CD4-positive, alpha-beta memory T cell (primary cell): ENCODE results near the gene COL27A1. TPM values are rescaled to one million over a fixed set of nuclear protein-coding genes. Genes with fewer than 3 reads are reported as not detected.

Experiments used
- CTCF ChIA-PET: fragments of 350-600 bp; sonication (Branson Sonifier 250); formaldehyde crosslinking; loops from one replicate; lab custom pipeline; 2021; ENCODE audit warnings: inconsistent platforms; ENCODE audit not compliant: partially characterized antibody; lab: Charles Lee
- POLR2A ChIA-PET: fragments of 350-600 bp; sonication (Branson Sonifier 250); formaldehyde crosslinking; loops from one replicate; lab custom pipeline; 2021; ENCODE audit not compliant: partially characterized antibody; lab: Charles Lee
- DNase-seq, 5 donors: peaks; one replicate each; pipeline versions ENCODE4 v3.0.0 to v3.0.0-alpha.2; 2020 to 2022; ENCODE audit warnings: mixed read lengths in 1 of 5
- H3K27ac ChIP-seq: one replicate; pipeline ENCODE4 v1.7.0; 2013; ENCODE audit warnings: low read depth, low read length
- H3K27me3 ChIP-seq: 2 replicates; pipeline ENCODE4 v1.7.0; 2013; ENCODE audit warnings: mild to moderate bottlenecking, low read length, moderate library complexity; ENCODE audit not compliant: insufficient read depth
- H3K36me3 ChIP-seq: 2 replicates; pipeline ENCODE4 v1.7.0; 2013; ENCODE audit warnings: mild to moderate bottlenecking, low read length, moderate library complexity; ENCODE audit not compliant: insufficient read depth
- H3K4me1 ChIP-seq: 2 replicates; pipeline ENCODE4 v1.7.0; 2013; ENCODE audit warnings: mild to moderate bottlenecking, low read length, moderate library complexity; ENCODE audit not compliant: insufficient read depth
- H3K4me3 ChIP-seq, 2 donors: one replicate each; pipeline ENCODE4 v1.7.0; 2013; ENCODE audit warnings: low read length in 2 of 2, mild to moderate bottlenecking in 1 of 2
- H3K9me3 ChIP-seq, 2 donors: one replicate each; pipeline ENCODE4 v1.7.0; 2013; ENCODE audit warnings: low read length in 2 of 2, control low read depth in 1 of 2; ENCODE audit not compliant: control insufficient read depth in 1 of 2
- H3K27ac Mint-ChIP-seq, 7 donors: one replicate each; pipeline ENCODE4 v1.8.0; 2020 to 2021; ENCODE audit warnings: mixed read lengths in 7 of 7, mild to moderate bottlenecking in 6 of 7, inconsistent platforms in 3 of 7, moderate library complexity in 3 of 7
- H3K27me3 Mint-ChIP-seq, 2 donors: one replicate each; pipeline ENCODE4 v1.8.0; 2020 to 2021; ENCODE audit warnings: mixed read lengths in 2 of 2
- H3K36me3 Mint-ChIP-seq, 2 donors: one replicate each; pipeline ENCODE4 v1.8.0; 2020 to 2021; ENCODE audit warnings: mixed read lengths in 2 of 2, inconsistent platforms in 1 of 2, mild to moderate bottlenecking in 1 of 2
- H3K4me1 Mint-ChIP-seq, 4 donors: one replicate each; pipeline ENCODE4 v1.8.0; 2020 to 2021; ENCODE audit warnings: mixed read lengths in 4 of 4, mild to moderate bottlenecking in 1 of 4
- H3K4me3 Mint-ChIP-seq, 8 donors: one replicate each; pipeline ENCODE4 v1.8.0; 2020 to 2021; ENCODE audit warnings: mixed read lengths in 8 of 8, mild to moderate bottlenecking in 7 of 8, moderate library complexity in 6 of 8, inconsistent platforms in 3 of 8
- H3K9me3 Mint-ChIP-seq, 8 donors: one replicate each; pipeline ENCODE4 v1.8.0; 2020 to 2021; ENCODE audit warnings: mixed read lengths in 8 of 8, mild to moderate bottlenecking in 5 of 8, inconsistent platforms in 3 of 8, moderate library complexity in 1 of 8
- intact Hi-C: fragments of 100-400 bp; cut with micrococcal nuclease; formaldehyde crosslinking; loops from one replicate; pipeline ENCODE4 v1.15.1; 2023
- polyA plus RNA-seq, 2 donors: library from polyadenylated mRNA; unstranded; fragments of 300-500 nt; fragmentation: Illumina TruSeq; gene quantifications; one replicate each; pipeline ENCODE4 v1.2.3, GENCODE V29; 2021
- total RNA-seq, 2 experiments: library from RNA; stranded (reverse); gene quantifications; one replicate each; pipeline ENCODE4 v1.2.3, GENCODE V29; 2021

COL27A1 gene
- total and polyA plus RNA-seq, 4 experiments from 2014 or later: 1.3 TPM; not detected in 2

- Histone ChIP-seq H3K9me3 (no peaks in the 10 kb centered on the region), H3K4me3 (no peak overlapping the region), H3K27ac (no peak overlapping the region), H3K4me1 (peaks cover 17% of the 10 kb centered on the region), H3K36me3 (no peaks in the 10 kb centered on the region), H3K27me3 (peaks cover 22% of the 10 kb centered on the region)
- Mint-ChIP-seq H3K27ac (no peak overlapping the region), H3K4me1 (peaks cover 9 to 16% (median 11%) of the 10 kb centered on the region in 4 donors), H3K27me3 (peaks cover 16 to 48% of the 10 kb centered on the region in 2 donors), H3K4me3 (no peak overlapping the region), H3K36me3 (no peaks in the 10 kb centered on the region), H3K9me3 (no peaks in the 10 kb centered on the region)
- ChIA-PET POLR2A (interaction anchor here (0.6 kb wide), 1 partner anchor 415 kb away, joined by 3 read pairs; no protein-coding TSS in a partner anchor), CTCF (interaction anchor here (1.3 to 1.4 kb wide), 2 partner anchors 11 to 68 kb away, joined by 3 to 5 read pairs; no protein-coding TSS in a partner anchor)
- intact Hi-C loops: no loop called here
- DNase-seq: no peak
Measured at GRCh38 chr9:114150608-114151007, 4.7 kb upstream of the COL27A1 start.

GRCh38 chr9:114151426-114151956 lies 3.8 kb upstream of the COL27A1 start:
- H3K27ac ChIP-seq: no peak overlapping the region
- Mint-ChIP-seq H3K27me3 (peaks cover 18 to 46% of the 10 kb centered on the region in 2 donors), H3K9me3 (peaks cover 0 to 2% (median 0%) of the 10 kb centered on the region in 8 donors), H3K4me3 (no peak overlapping the region), H3K36me3 (peaks cover 0 to 2% of the 10 kb centered on the region in 2 donors), H3K27ac (no peak overlapping the region), H3K4me1 (peaks cover 12 to 20% (median 15%) of the 10 kb centered on the region in 4 donors)
- intact Hi-C loops: no loop called here
- ChIA-PET CTCF (interaction anchor here (1.3 to 1.4 kb wide), 2 partner anchors 10 to 69 kb away, joined by 3 to 5 read pairs; no protein-coding TSS in a partner anchor), POLR2A (no interaction called here)
- no peak overlapping the region for H3K4me3 ChIP-seq
- no peaks in the 10 kb centered on the region for H3K36me3 ChIP-seq
- peaks cover 17% of the 10 kb centered on the region for H3K4me1 ChIP-seq
- no peak for DNase-seq
- no peaks in the 10 kb centered on the region for H3K9me3 ChIP-seq
- peaks cover 22% of the 10 kb centered on the region for H3K27me3 ChIP-seq

DNA sequence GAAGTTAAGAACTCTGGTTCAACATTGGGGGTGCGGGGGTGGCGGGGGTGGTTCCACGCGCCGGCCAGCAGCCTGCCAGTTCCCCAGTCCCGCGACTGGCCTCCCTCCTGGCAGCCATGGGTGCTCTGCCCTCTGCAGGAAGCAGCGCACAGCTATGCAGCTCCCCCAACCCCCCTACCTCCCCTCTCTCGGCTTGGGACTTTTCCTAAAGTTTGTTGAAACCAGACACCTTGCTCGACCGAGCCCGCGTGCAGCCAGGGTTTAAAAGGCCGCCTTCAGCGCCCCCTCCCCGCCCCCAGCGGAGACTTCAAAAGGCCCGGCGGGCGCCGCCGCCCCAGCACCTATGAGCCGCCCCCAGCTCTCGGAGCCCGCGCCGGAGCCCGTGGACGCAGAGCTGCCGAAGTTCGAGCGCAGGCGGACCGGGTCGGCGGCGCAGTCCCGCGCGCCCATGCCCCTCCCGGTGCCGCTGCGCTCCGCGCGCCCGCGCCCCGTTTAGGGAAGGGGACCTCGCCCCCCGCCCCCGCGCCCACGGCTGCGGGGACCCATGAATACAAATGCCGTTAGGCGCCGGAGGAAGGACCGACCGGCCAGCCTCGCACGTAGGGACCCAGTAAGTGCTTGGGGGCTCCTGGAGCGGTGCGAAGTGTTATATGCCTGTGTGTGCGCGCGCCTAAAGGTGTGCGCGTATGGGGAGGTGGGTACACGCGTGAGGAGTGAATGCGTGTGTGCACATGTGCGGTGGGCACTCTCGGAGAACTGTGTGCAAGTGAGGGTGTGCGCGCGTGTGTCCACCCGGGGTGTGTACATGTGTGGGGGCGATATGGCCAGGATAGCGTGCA lies 1.4 kb upstream of the COL27A1 start:
- peak overlapping the region in 2 of 7 donors; percentile 42 for H3K27ac Mint-ChIP-seq
- H3K9me3 ChIP-seq: no peaks in the 10 kb centered on the region
- H3K36me3 Mint-ChIP-seq: peaks cover 0 to 2% of the 10 kb centered on the region in 2 donors
- H3K4me1 ChIP-seq: peaks cover 17% of the 10 kb centered on the region
- ChIA-PET CTCF (interaction anchor here (1.3 to 1.8 kb wide), 5 partner anchors 15 to 151 kb away, joined by 3 to 10 read pairs (median 6); no protein-coding TSS in a partner anchor), POLR2A (no interaction called here)
- peak overlapping the region; percentile 62 to 90 (median 76) for H3K4me3 Mint-ChIP-seq
- peaks cover 19 to 42% of the 10 kb centered on the region in 2 donors for H3K27me3 Mint-ChIP-seq
- DNase-seq: no peak
- H3K27ac ChIP-seq: no peak overlapping the region
- H3K27me3 ChIP-seq: peaks cover 22% of the 10 kb centered on the region
- H3K4me1 Mint-ChIP-seq: peaks cover 15 to 28% (median 21%) of the 10 kb centered on the region in 4 donors
- no peak overlapping the region for H3K4me3 ChIP-seq
- intact Hi-C loops: loop anchor here (2.0 kb wide), 1 partner anchor 45 kb away; no protein-coding TSS in a partner anchor
- H3K9me3 Mint-ChIP-seq: peaks cover 0 to 2% (median 0%) of the 10 kb centered on the region in 8 donors
- H3K36me3 ChIP-seq: no peaks in the 10 kb centered on the region

GRCh38 chr9:114154600-114155102 lies 686 bp upstream of the COL27A1 start:
- peak overlapping the region; percentile 55 to 90 (median 78) for H3K4me3 Mint-ChIP-seq
- no peak overlapping the region for H3K4me3 ChIP-seq
- peaks cover 15 to 28% (median 21%) of the 10 kb centered on the region in 4 donors for H3K4me1 Mint-ChIP-seq
- ChIA-PET POLR2A (no interaction called here), CTCF (interaction anchor here (1.0 to 1.8 kb wide), 7 partner anchors 9 to 150 kb away, joined by 4 to 10 read pairs (median 6); no protein-coding TSS in a partner anchor)
- peaks cover 19 to 44% of the 10 kb centered on the region in 2 donors for H3K27me3 Mint-ChIP-seq
- peaks cover 0 to 2% (median 0%) of the 10 kb centered on the region in 8 donors for H3K9me3 Mint-ChIP-seq
- peaks cover 17% of the 10 kb centered on the region for H3K4me1 ChIP-seq
- peaks cover 0 to 2% of the 10 kb centered on the region in 2 donors for H3K36me3 Mint-ChIP-seq
- DNase-seq: peak in 1 of 5 donors; percentile 5
- H3K27ac Mint-ChIP-seq: peak overlapping the region in 4 of 7 donors; percentile 28 to 57 (median 42)
- H3K36me3 ChIP-seq: no peaks in the 10 kb centered on the region
- peaks cover 22% of the 10 kb centered on the region for H3K27me3 ChIP-seq
- intact Hi-C loops: loop anchor here (2.0 kb wide), 1 partner anchor 46 kb away; no protein-coding TSS in a partner anchor
- no peak overlapping the region for H3K27ac ChIP-seq
- no peaks in the 10 kb centered on the region for H3K9me3 ChIP-seq

GRCh38 chr9:114155995-114156656 lies 789 bp downstream of the COL27A1 start:
- Mint-ChIP-seq H3K4me1 (peaks cover 15 to 28% (median 21%) of the 10 kb centered on the region in 4 donors), H3K9me3 (peaks cover 0 to 2% (median 0%) of the 10 kb centered on the region in 8 donors), H3K36me3 (peaks cover 0 to 2% of the 10 kb centered on the region in 2 donors), H3K27ac (peak overlapping the region in 5 of 7 donors; percentile 63 to 88 (median 70)), H3K4me3 (peak overlapping the region; percentile 90 to 99 (median 93)), H3K27me3 (peaks cover 20 to 34% of the 10 kb centered on the region in 2 donors)
- Histone ChIP-seq H3K36me3 (no peaks in the 10 kb centered on the region), H3K27me3 (peaks cover 22% of the 10 kb centered on the region), H3K9me3 (no peaks in the 10 kb centered on the region), H3K27ac (no peak overlapping the region), H3K4me1 (peaks cover 17% of the 10 kb centered on the region), H3K4me3 (no peak overlapping the region)
- DNase-seq: peak in 4 of 5 donors; percentile 14 to 26 (median 24)
- ChIA-PET CTCF (interaction anchor here (1.3 to 1.8 kb wide), 3 partner anchors 16 to 135 kb away, joined by 5 to 10 read pairs (median 6); no protein-coding TSS in a partner anchor), POLR2A (interaction anchor here (1.0 kb wide), 1 partner anchor 15 kb away, joined by 3 read pairs; no protein-coding TSS in a partner anchor)
- intact Hi-C loops: loop anchor here (2.0 kb wide), 1 partner anchor 47 kb away; no protein-coding TSS in a partner anchor

GRCh38 chr9:114156657-114157421 lies 1.5 kb downstream of the COL27A1 start:
- H3K27ac ChIP-seq: no peak overlapping the region
- no peaks in the 10 kb centered on the region for H3K36me3 ChIP-seq
- CTCF ChIA-PET: interaction anchor here (1.6 kb wide), 1 partner anchor 134 kb away, joined by 5 read pairs; no protein-coding TSS in a partner anchor
- H3K27me3 ChIP-seq: peaks cover 22% of the 10 kb centered on the region
- peaks cover 0 to 2% of the 10 kb centered on the region in 2 donors for H3K36me3 Mint-ChIP-seq
- H3K4me1 Mint-ChIP-seq: peaks cover 15 to 28% (median 21%) of the 10 kb centered on the region in 4 donors
- H3K9me3 Mint-ChIP-seq: peaks cover 0 to 2% (median 0%) of the 10 kb centered on the region in 8 donors
- H3K27ac Mint-ChIP-seq: peak overlapping the region in 3 of 7 donors; percentile 63 to 74 (median 70)
- peaks cover 19 to 27% of the 10 kb centered on the region in 2 donors for H3K27me3 Mint-ChIP-seq
- peak overlapping the region; percentile 90 to 99 (median 93) for H3K4me3 Mint-ChIP-seq
- DNase-seq: peak in 2 of 5 donors; percentile 15 to 19
- H3K9me3 ChIP-seq: no peaks in the 10 kb centered on the region
- peaks cover 17% of the 10 kb centered on the region for H3K4me1 ChIP-seq
- H3K4me3 ChIP-seq: no peak overlapping the region
- POLR2A ChIA-PET: no interaction called here
- intact Hi-C loops: no loop called here
